Tibial artery (tissue), 4 donors: Measurements from ENCODE around the gene RNF121.
A peak's percentile ranks its signal among the peaks of the same experiment; 100 is the strongest.

Source experiments
- DNase-seq, 2 donors: peaks; one replicate each; pipeline ENCODE4 v3.0.0-alpha.2; 2019
- H3K27ac ChIP-seq, 2 donors: fragments of 200-600 bp; sonication (generic) in 1 of 2; 1 replicate in 1 of 2; 2 replicates in 1 of 2; pipeline ENCODE4 v1.5.1; 2018 to 2019; ENCODE audit warnings: mild to moderate bottlenecking in 1 of 2
- H3K27me3 ChIP-seq, 2 donors: fragments of 200-600 bp; sonication (generic) in 1 of 2; one replicate each; pipeline versions ENCODE4 v1.5.1 to v1.6.0; 2016 to 2019
- H3K36me3 ChIP-seq, 3 donors: fragments of 200-600 bp; sonication (generic) in 2 of 3; one replicate each; pipeline ENCODE4 v1.5.1; 2016 to 2019; ENCODE audit warnings: mild to moderate bottlenecking in 2 of 3
- H3K4me1 ChIP-seq, 4 donors: fragments of 200-600 bp; sonication (generic) in 2 of 4; 1 replicate in 3 of 4; 2 replicates in 1 of 4; pipeline ENCODE4 v1.5.1; 2016 to 2019
- H3K4me3 ChIP-seq, 2 donors: fragments of 200-600 bp; sonication (generic) in 1 of 2; 1 replicate in 1 of 2; 2 replicates in 1 of 2; pipeline ENCODE4 v1.5.1; 2018 to 2019; ENCODE audit warnings: mild to moderate bottlenecking in 2 of 2
- H3K9me3 ChIP-seq, 3 donors: fragments of 200-600 bp; sonication (generic) in 1 of 3; one replicate each; pipeline ENCODE4 v1.5.1; 2016 to 2019
- CTCF ChIP-seq, 2 experiments: fragments of 200-600 bp in 1 of 2; fragments of 450-650 bp in 1 of 2; IDR thresholded peaks; one replicate each; pipeline ENCODE4 v1.5.1; 2017 to 2019; ENCODE audit warnings: antibody characterized with exemption in 2 of 2, mild to moderate bottlenecking in 1 of 2, moderate library complexity in 1 of 2
- intact Hi-C: fragments of 100-400 bp; cut with DNase I; formaldehyde crosslinking; loops from one replicate; pipeline ENCODE4 v1.15.0; 2023; ENCODE audit warnings: low total_unique reads

RNF121 gene

DNA sequence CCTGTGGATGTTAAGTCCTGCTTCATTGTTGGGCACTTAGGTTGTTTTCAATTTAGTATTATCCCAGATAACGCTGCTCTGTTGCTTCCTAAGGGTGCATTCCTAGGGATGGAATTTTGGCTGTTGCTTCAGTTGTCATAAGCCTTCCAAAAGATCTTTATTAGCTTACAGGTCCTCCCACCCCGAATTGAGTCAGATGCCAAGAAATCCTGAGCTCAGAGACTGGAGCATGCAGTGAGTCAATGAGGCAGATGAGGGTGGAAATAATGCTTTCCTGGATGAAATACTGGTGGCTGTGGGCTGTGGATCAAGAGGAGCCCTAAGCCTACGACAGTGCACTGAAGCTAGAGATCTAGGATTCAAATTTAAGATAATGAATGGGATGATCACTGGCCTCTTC, 59.2 kb downstream of the RNF121 start:
- H3K9me3 ChIP-seq = no peaks in the 10 kb centered on the region
- TF ChIP-seq CTCF (IDR thresholded peaks at IDR 0.05) = no peak

GRCh38 chr11:71990701-71991100, 61.9 kb downstream of the RNF121 start:
- peaks cover 0 to 22% (median 13%) of the 10 kb centered on the region in 3 donors for H3K36me3 ChIP-seq
- no peak for TF ChIP-seq CTCF (IDR thresholded peaks at IDR 0.05)
- H3K4me3 ChIP-seq = no peak overlapping the region
- H3K27ac ChIP-seq = no peak overlapping the region
- H3K9me3 ChIP-seq = no peaks in the 10 kb centered on the region
- peaks cover 0 to 26% (median 10%) of the 10 kb centered on the region in 4 donors for H3K4me1 ChIP-seq
- no peak for DNase-seq
- intact Hi-C loops = no loop called here
- no peaks in the 10 kb centered on the region for H3K27me3 ChIP-seq

More for the DNA sequence above, 59.2 kb downstream of the RNF121 start:
- DNase-seq = no peak
- Histone ChIP-seq H3K27me3 (no peaks in the 10 kb centered on the region), H3K4me1 (peaks cover 0 to 26% (median 10%) of the 10 kb centered on the region in 4 donors), H3K27ac (peak overlapping the region in 1 of 2 donors; percentile 47), H3K4me3 (no peak overlapping the region), H3K36me3 (peaks cover 9 to 24% (median 18%) of the 10 kb centered on the region in 3 donors)
- intact Hi-C loops = no loop called here

DNA sequence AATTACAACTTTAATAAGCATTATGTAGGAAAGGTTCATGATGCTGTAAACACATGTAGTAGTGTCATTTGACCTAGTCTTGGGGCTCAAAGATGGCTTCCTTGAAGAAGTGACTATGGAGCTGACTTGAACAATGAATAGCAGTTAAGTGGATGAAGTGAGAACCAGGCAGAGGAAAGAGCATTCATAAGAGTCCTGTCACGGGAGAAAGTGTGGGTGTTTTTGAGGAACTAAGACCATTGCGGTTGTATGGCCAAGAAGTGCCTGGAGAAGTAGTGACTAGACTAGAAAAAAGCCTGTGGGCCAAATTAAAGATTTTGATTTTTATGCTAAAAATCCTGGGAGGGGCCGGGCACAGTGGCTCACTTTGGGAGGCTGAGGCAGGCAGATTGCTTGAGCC, 62.6 kb downstream of the RNF121 start:
- no peaks in the 10 kb centered on the region for H3K27me3 ChIP-seq
- no peak overlapping the region for H3K4me3 ChIP-seq
- intact Hi-C loops = no loop called here
- H3K9me3 ChIP-seq = no peaks in the 10 kb centered on the region
- no peak for TF ChIP-seq CTCF (IDR thresholded peaks at IDR 0.05)
- peaks cover 0 to 26% (median 9%) of the 10 kb centered on the region in 4 donors for H3K4me1 ChIP-seq
- no peak for DNase-seq
- H3K36me3 ChIP-seq = peaks cover 0 to 30% (median 21%) of the 10 kb centered on the region in 3 donors
- H3K27ac ChIP-seq = no peak overlapping the region

DNA sequence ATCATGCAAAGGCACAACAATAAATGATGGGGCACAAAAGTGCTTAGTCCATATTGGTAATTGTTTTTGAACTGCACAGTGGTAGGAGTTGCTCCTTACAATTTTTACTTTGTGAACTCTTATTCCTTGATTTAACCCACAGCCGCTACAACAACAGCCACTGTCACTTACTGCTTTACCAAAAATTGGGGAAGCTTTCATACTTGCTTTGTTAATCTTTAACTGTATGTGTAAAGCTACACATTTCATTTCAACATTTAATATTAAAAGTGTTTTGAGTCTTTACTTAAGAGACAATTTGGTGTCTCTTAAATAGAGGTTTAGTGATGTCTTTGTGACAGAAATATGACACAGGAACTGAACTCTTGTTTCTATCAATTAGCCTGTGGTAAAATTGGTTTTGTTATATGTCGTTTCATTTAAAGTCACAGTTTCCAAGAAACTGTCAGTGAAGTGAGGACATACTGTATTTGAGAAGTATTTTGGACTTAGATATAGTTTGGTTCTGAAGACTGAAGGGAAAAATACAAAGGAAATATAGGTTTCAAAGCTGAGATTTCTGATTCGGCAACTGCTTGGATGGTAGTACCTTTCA, 63.4 kb downstream of the RNF121 start:
- no peaks in the 10 kb centered on the region for H3K9me3 ChIP-seq
- peaks cover 0 to 20% (median 6%) of the 10 kb centered on the region in 4 donors for H3K4me1 ChIP-seq
- H3K27ac ChIP-seq = no peak overlapping the region
- H3K27me3 ChIP-seq = no peaks in the 10 kb centered on the region
- H3K4me3 ChIP-seq = no peak overlapping the region
- intact Hi-C loops = no loop called here
- no peak for TF ChIP-seq CTCF (IDR thresholded peaks at IDR 0.05)
- no peak for DNase-seq
- peaks cover 0 to 35% (median 26%) of the 10 kb centered on the region in 3 donors for H3K36me3 ChIP-seq

DNA sequence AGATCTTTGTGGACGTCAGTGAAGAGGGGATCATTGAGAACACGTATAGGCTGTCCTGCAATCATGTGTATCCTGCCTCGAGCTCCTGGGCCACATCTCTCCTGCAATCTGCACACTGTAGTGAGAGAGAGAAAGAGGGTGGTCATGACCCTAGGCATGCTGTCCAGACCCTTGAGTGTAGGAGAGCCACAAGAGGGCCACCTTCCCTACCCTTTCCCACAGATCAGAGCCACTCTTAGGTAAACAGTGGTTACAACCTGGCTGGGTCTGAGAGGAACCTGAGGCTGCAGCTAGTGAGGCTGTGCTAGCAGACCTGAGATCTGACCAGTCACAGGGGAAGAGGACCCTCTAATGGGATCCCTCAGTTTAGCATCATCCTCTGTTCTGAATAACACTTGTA, 65.9 kb downstream of the RNF121 start:
- no peaks in the 10 kb centered on the region for H3K9me3 ChIP-seq
- H3K27me3 ChIP-seq = no peaks in the 10 kb centered on the region
- TF ChIP-seq CTCF (IDR thresholded peaks at IDR 0.05) = no peak
- H3K4me3 ChIP-seq = no peak overlapping the region
- peaks cover 0 to 13% (median 7%) of the 10 kb centered on the region in 4 donors for H3K4me1 ChIP-seq
- DNase-seq = no peak
- intact Hi-C loops = no loop called here
- no peak overlapping the region for H3K27ac ChIP-seq
- H3K36me3 ChIP-seq = peaks cover 0 to 35% (median 26%) of the 10 kb centered on the region in 3 donors
